ENCODE measurements around the gene PPP2R5E.

The PPP2R5E gene

GRCh38 chr14:63517354-63517753 lies 25.8 kb downstream of the PPP2R5E start:
- DNase-seq = no peak

- DNase-seq = no peak
Observed at GRCh38 chr14:63515240-63515639, 27.9 kb downstream of the PPP2R5E start.

GRCh38 chr14:63513756-63514155 lies 29.4 kb downstream of the PPP2R5E start:
- DNase-seq = no peak

GRCh38 chr14:63512861-63513260 lies 30.3 kb downstream of the PPP2R5E start:
- no peak for DNase-seq

GRCh38 chr14:63510538-63510937 lies 32.6 kb downstream of the PPP2R5E start:
- DNase-seq = no peak

GRCh38 chr14:63508033-63508432 lies 35.1 kb downstream of the PPP2R5E start:
- no peak for DNase-seq

GRCh38 chr14:63504648-63505047 lies 38.5 kb downstream of the PPP2R5E start:
- DNase-seq = no peak

- no peak for DNase-seq
Observed at GRCh38 chr14:63501429-63501828, 41.7 kb downstream of the PPP2R5E start.

GRCh38 chr14:63499701-63500250 lies 43.4 kb downstream of the PPP2R5E start:
- no peak for DNase-seq

GRCh38 chr14:63496837-63497400 lies 46.3 kb downstream of the PPP2R5E start:
- DNase-seq = no peak

- no peak for DNase-seq
Observed at GRCh38 chr14:63493246-63493645, 49.9 kb downstream of the PPP2R5E start.

GRCh38 chr14:63492391-63492790 lies 50.8 kb downstream of the PPP2R5E start:
- DNase-seq = no peak

GRCh38 chr14:63487724-63488123 lies 55.5 kb downstream of the PPP2R5E start:
- DNase-seq = no peak

GRCh38 chr14:63486738-63487137 lies 56.4 kb downstream of the PPP2R5E start:
- no peak for DNase-seq

GRCh38 chr14:63483315-63483714 lies 59.9 kb downstream of the PPP2R5E start:
- DNase-seq = no peak

GRCh38 chr14:63480599-63480998 lies 62.6 kb downstream of the PPP2R5E start:
- no peak for DNase-seq

GRCh38 chr14:63478437-63478852 lies 64.7 kb downstream of the PPP2R5E start:
- no peak for DNase-seq

- DNase-seq = no peak
Observed at GRCh38 chr14:63478010-63478409, 65.2 kb downstream of the PPP2R5E start.

- no peak for DNase-seq
Observed at GRCh38 chr14:63477556-63477955, 65.6 kb downstream of the PPP2R5E start.

GRCh38 chr14:63475761-63476160 lies 67.4 kb downstream of the PPP2R5E start:
- DNase-seq = no peak

- DNase-seq = no peak
Observed at GRCh38 chr14:63474844-63475243, 68.3 kb downstream of the PPP2R5E start.

- DNase-seq = no peak
Observed at GRCh38 chr14:63474111-63474510, 69.1 kb downstream of the PPP2R5E start.

GRCh38 chr14:63472986-63473788 lies 70.0 kb downstream of the PPP2R5E start:
- DNase-seq = no peak

Data from activated gamma-delta T cell (primary cell).